HUES64 (cell line): ENCODE results near the gene MAFB.

Source experiments
- H3K27ac ChIP-seq: 2 replicates; pipeline ENCODE4 v1.7.0; 2013; ENCODE audit warnings: low read depth, low read length, inconsistent platforms
- H3K27me3 ChIP-seq: 2 replicates; pipeline ENCODE4 v1.6.1; 2013; ENCODE audit warnings: mild to moderate bottlenecking, low read length; ENCODE audit not compliant: insufficient read depth
- H3K36me3 ChIP-seq: 2 replicates; pipeline ENCODE4 v1.6.1; 2013; ENCODE audit warnings: mild to moderate bottlenecking, low read length; ENCODE audit not compliant: insufficient read depth
- H3K4me1 ChIP-seq: 2 replicates; pipeline ENCODE4 v1.6.1; 2013; ENCODE audit warnings: mild to moderate bottlenecking, low read length, moderate library complexity; ENCODE audit not compliant: insufficient read depth
- H3K4me3 ChIP-seq: 2 replicates; pipeline ENCODE4 v1.5.1; 2013; ENCODE audit warnings: mild to moderate bottlenecking, low read length, moderate library complexity
- H3K9ac ChIP-seq: 2 replicates; pipeline ENCODE4 v1.6.1; 2013; ENCODE audit warnings: mild to moderate bottlenecking, low read depth, low read length
- H3K9me3 ChIP-seq: 2 replicates; pipeline ENCODE4 v1.6.1; 2013; ENCODE audit warnings: low read depth, low read length; ENCODE audit not compliant: insufficient read depth
- WGBS: fragments of 150-250, 120-280 bp; methylation state at CpG from one replicate; pipeline ENCODE4 v1.1.7; 2013; ENCODE audit warnings: missing lambda C conversion rate; 5-methylcytosine and 5-hydroxymethylcytosine counted together

The MAFB gene

GRCh38 chr20:40680161-40680959 lies 8.7 kb downstream of the MAFB start:
- WGBS: 85% methylated on average over 2 of the region's 2 CpGs
- H3K9me3 ChIP-seq: no peaks in the 10 kb centered on the region
- peaks cover 76% of the 10 kb centered on the region for H3K27me3 ChIP-seq
- no peaks in the 10 kb centered on the region; the same call in 1 of the 2 replicates for H3K4me1 ChIP-seq
- H3K9ac ChIP-seq: no peak overlapping the region
- no peaks in the 10 kb centered on the region for H3K36me3 ChIP-seq
- H3K27ac ChIP-seq: no peak overlapping the region
- H3K4me3 ChIP-seq: no peak overlapping the region

GRCh38 chr20:40679184-40679583 lies 9.9 kb downstream of the MAFB start:
- no peaks in the 10 kb centered on the region; the same call in 1 of the 2 replicates for H3K4me1 ChIP-seq
- no peak overlapping the region for H3K27ac ChIP-seq
- no peaks in the 10 kb centered on the region for H3K9me3 ChIP-seq
- no peak overlapping the region for H3K9ac ChIP-seq
- WGBS: 82% methylated on average over 9 of the region's 9 CpGs
- H3K36me3 ChIP-seq: no peaks in the 10 kb centered on the region
- peaks cover 65% of the 10 kb centered on the region for H3K27me3 ChIP-seq
- H3K4me3 ChIP-seq: no peak overlapping the region

GRCh38 chr20:40678286-40678875 lies 10.7 kb downstream of the MAFB start:
- no peak overlapping the region for H3K4me3 ChIP-seq
- no peaks in the 10 kb centered on the region for H3K9me3 ChIP-seq
- no peak overlapping the region for H3K27ac ChIP-seq
- WGBS: 82% methylated on average over 3 of the region's 3 CpGs
- peaks cover 3% of the 10 kb centered on the region for H3K4me1 ChIP-seq
- peaks cover 57% of the 10 kb centered on the region for H3K27me3 ChIP-seq
- no peak overlapping the region for H3K9ac ChIP-seq
- H3K36me3 ChIP-seq: no peaks in the 10 kb centered on the region

GRCh38 chr20:40677343-40677924 lies 11.6 kb downstream of the MAFB start:
- Histone ChIP-seq H3K27ac (no peak overlapping the region), H3K4me1 (peaks cover 4% of the 10 kb centered on the region), H3K4me3 (no peak overlapping the region), H3K27me3 (peaks cover 47% of the 10 kb centered on the region), H3K9ac (no peak overlapping the region), H3K9me3 (no peaks in the 10 kb centered on the region), H3K36me3 (no peaks in the 10 kb centered on the region)
- 95% methylated on average over 3 of the region's 4 CpGs for WGBS

- Histone ChIP-seq H3K4me3 (no peak overlapping the region), H3K9me3 (no peaks in the 10 kb centered on the region), H3K36me3 (no peaks in the 10 kb centered on the region), H3K27me3 (peaks cover 40% of the 10 kb centered on the region), H3K9ac (no peak overlapping the region), H3K27ac (no peak overlapping the region), H3K4me1 (peaks cover 4% of the 10 kb centered on the region)
- WGBS: 83% methylated on average over 6 of the region's 7 CpGs
Measured at GRCh38 chr20:40676491-40677269, 12.4 kb downstream of the MAFB start.

GRCh38 chr20:40675599-40676221 lies 13.3 kb downstream of the MAFB start:
- H3K27me3 ChIP-seq: peaks cover 30% of the 10 kb centered on the region
- no peaks in the 10 kb centered on the region for H3K9me3 ChIP-seq
- 80% methylated on average over 5 of the region's 5 CpGs for WGBS
- peaks cover 4% of the 10 kb centered on the region; the same call in 1 of the 2 replicates for H3K4me1 ChIP-seq
- H3K27ac ChIP-seq: no peak overlapping the region
- no peak overlapping the region for H3K4me3 ChIP-seq
- no peaks in the 10 kb centered on the region for H3K36me3 ChIP-seq
- H3K9ac ChIP-seq: no peak overlapping the region

- Histone ChIP-seq H3K36me3 (no peaks in the 10 kb centered on the region), H3K27me3 (peaks cover 7% of the 10 kb centered on the region), H3K9ac (no peak overlapping the region), H3K4me3 (no peak overlapping the region), H3K4me1 (peaks cover 4% of the 10 kb centered on the region; the same call in 1 of the 2 replicates), H3K27ac (no peak overlapping the region), H3K9me3 (no peaks in the 10 kb centered on the region)
Measured at GRCh38 chr20:40673442-40673841, 15.6 kb downstream of the MAFB start.

- Histone ChIP-seq H3K27ac (no peak overlapping the region), H3K9me3 (no peaks in the 10 kb centered on the region), H3K27me3 (no peaks in the 10 kb centered on the region), H3K9ac (no peak overlapping the region), H3K36me3 (no peaks in the 10 kb centered on the region), H3K4me3 (no peak overlapping the region), H3K4me1 (peaks cover 4% of the 10 kb centered on the region; the same call in 1 of the 2 replicates)
- 89% methylated on average over 2 of the region's 2 CpGs for WGBS
Measured at GRCh38 chr20:40672095-40672494, 16.9 kb downstream of the MAFB start.

- Histone ChIP-seq H3K4me3 (no peak overlapping the region), H3K36me3 (no peaks in the 10 kb centered on the region), H3K27me3 (no peaks in the 10 kb centered on the region), H3K9ac (no peak overlapping the region), H3K4me1 (peaks cover 4% of the 10 kb centered on the region; the same call in 1 of the 2 replicates), H3K9me3 (no peaks in the 10 kb centered on the region), H3K27ac (no peak overlapping the region)
- 95% methylated on average over 2 of the region's 2 CpGs for WGBS
Measured at GRCh38 chr20:40670253-40670652, 18.8 kb downstream of the MAFB start.

- WGBS: 94% methylated on average over 3 of the region's 3 CpGs
- Histone ChIP-seq H3K36me3 (no peaks in the 10 kb centered on the region), H3K9ac (no peak overlapping the region), H3K27ac (no peak overlapping the region), H3K4me1 (peaks cover 4% of the 10 kb centered on the region; the same call in 1 of the 2 replicates), H3K27me3 (no peaks in the 10 kb centered on the region), H3K4me3 (no peak overlapping the region), H3K9me3 (no peaks in the 10 kb centered on the region)
Measured at GRCh38 chr20:40669692-40670091, 19.3 kb downstream of the MAFB start.
